HG03139 (cell line): Measurements from ENCODE around the gene SUPT4H1.
"Not testable (repeated sequence)": the region's sequence is repeated elsewhere in the genome, so short reads cannot be mapped to it uniquely, and the experiment has no call there.

Source experiments
- ATAC-seq: cut with Tn5 transposase; IDR thresholded peaks from one replicate; pipeline ENCODE4 v1.9.1; 2021; ENCODE audit not compliant: unreplicated experiment

The SUPT4H1 gene

DNA sequence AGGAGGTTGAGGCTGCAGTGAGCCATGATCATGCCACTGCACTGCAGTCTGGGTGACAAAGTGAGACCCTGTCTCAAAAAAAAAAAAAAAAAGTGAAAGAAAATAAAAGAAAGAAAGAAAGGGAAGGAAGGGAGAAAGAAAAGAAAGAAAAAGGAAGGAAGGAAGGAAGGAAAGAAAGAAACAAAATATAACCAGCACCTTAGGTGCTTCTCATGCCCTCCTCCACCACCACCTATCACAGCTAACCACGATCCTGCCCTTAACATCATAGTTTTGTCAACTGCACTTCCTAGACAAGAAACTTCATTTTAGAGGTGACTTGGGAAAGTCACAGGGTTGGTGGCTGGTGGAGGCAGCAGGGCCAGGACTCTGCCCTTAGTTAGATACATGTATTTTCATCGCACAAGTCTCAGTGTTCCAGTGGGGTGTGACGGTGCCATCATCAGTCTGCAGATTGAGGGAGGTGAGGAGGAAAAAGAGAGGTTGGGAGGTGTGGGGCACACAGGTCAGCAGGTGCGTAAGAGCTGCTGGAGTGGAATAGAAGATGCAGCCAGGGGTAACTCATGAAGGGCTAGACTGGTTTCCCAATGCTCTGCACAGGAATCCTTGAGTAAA, 10.0 kb downstream of the SUPT4H1 start:
- ATAC-seq = no peak

- not testable (repeated sequence) for ATAC-seq
Observed at GRCh38 chr17:58341136-58341860, 10.7 kb downstream of the SUPT4H1 start.

DNA sequence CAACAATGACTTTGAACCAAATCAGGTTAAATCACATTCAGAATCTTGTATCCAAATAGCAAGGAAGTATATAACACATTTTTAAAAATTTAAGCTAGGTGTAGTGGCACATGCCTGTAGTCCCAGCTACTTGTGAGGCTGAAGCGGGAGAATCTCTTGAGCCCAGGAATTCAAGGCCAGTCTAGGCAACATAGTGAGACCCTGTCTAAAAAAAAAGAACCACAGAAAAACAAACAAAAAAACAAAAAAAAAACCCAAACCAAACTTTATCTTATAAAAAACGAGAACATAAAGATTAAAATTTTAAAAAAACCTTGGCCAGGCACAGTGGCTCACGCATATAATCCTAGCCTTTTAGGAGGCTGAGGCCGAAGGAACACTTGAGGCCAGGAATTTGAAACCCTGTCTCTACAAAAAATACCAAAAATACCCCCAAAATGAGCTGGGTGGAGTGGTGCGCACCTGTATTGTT, 11.6 kb downstream of the SUPT4H1 start:
- no peak for ATAC-seq

DNA sequence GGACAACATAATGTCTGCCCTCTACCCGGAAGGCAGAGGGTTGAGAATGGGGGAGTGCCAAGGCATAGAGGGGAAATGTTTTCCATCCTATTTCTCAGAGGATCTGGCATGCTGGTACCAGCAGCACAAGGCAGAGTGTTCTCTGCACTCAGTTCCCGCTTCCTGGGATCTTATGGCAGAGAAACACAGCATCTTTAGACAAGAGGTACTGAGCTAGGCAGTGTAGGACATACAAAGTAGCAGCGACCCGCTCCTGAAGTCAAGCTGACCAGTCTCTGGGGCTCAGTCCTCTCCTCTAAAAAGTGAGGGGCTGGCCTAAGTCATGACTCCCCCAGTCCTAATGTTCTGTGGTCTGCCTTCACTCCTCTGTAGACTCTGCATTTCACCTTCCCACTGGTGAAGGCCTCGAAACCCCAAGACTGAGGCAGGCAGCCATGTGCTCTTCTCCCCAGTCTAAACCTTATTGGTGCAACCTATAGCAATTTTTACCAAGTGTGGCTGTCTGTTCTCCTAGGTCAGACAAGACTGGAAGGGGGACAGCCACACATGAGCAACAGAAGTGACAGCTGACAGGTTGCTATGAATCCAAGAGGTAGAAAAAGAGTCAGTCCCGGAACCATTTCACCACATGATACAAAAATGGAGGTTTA, 12.1 kb downstream of the SUPT4H1 start:
- no peak for ATAC-seq

- ATAC-seq = peak; percentile 26
Observed at GRCh38 chr17:58338841-58339754, 12.9 kb downstream of the SUPT4H1 start.

- ATAC-seq = no peak
Observed at GRCh38 chr17:58338454-58338840, 13.6 kb downstream of the SUPT4H1 start.

GRCh38 chr17:58337600-58338453, 14.2 kb downstream of the SUPT4H1 start:
- ATAC-seq = peak; percentile 40

- no peak for ATAC-seq
Observed at GRCh38 chr17:58337210-58337599, 14.8 kb downstream of the SUPT4H1 start.

GRCh38 chr17:58336456-58337209, 15.4 kb downstream of the SUPT4H1 start:
- no peak for ATAC-seq

DNA sequence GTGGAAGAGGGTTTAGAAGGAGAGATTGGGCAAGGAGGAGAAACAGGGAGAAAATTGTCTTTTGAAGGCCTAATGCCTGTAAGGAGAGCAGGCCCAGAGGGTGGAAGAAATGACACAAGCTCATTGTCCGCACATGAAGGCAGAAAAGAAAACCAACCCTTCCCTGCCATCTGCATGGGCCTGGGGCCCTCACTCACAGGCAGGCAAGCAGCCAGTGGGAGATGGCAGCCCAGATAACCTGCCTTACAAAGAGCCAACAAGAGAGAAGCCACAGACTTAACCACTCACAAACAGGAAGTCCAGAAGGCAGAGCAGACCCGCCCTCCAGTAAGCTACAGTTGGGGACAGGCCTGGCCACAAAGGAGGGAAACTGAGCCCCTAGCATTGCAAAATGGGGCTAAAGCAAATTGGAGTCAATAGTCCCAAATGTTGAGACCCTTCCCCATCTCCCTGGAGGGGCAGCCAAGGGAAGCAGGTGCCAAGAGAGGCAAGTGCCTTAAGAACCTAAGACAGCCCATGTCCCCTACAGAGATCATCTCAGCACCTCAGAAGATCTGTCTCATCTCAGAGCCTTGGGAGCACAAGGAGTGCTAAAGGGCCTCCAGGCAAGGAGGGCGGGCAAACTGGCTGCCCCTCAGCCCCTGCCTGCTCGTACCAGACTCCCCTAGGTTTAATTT, 16.1 kb downstream of the SUPT4H1 start:
- ATAC-seq = no peak

DNA sequence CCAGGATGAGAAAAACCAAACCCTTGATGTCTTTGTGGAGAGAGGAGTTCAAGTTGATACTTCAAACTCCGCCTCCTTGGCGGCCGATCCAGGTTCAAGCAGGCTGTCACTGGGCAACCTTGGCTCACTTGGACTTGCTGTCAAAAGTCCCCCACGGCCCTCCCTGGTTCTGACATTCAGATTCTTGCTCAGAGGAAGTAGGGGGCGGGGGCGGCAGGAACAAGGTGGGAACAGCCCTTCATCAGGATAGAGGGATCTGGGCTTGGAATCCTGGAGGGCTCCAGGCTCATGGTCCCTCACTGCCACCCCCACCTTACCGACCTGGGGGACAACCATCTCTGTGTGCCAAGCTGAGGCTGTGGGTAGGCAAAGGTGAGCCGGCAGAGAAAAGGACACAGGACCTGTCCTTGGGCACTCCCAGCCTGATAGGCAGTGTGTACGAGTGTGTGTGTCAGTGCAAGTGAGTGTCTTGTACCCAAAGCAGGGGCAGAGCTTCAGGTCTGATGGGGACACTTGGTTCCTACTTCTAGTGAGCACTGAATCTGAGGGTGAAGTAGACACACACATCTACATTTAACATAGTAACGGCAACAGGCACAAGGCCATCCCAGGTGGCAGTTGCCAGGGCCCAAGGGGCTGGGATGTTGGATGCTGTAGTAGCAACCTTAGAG, 16.8 kb downstream of the SUPT4H1 start:
- no peak for ATAC-seq

DNA sequence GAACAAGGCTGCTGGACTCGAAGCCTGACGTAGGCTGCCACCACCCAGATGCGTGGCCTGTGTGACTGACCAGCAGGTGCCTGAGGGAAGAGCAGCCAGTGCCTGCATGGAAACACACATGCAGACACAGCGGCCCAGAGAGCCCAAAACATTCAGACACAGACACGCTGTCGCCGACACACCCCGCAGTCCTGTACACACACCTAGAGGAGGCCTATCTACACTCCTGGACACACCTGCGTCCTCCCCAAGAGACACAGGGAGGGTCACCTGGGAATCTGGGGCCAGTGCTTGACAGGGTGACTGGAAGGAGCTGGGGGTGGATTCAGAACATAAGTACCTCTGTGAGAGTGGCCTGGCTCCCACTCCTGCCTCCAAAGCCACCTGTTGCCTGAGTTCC, 17.3 kb downstream of the SUPT4H1 start:
- ATAC-seq = no peak

DNA sequence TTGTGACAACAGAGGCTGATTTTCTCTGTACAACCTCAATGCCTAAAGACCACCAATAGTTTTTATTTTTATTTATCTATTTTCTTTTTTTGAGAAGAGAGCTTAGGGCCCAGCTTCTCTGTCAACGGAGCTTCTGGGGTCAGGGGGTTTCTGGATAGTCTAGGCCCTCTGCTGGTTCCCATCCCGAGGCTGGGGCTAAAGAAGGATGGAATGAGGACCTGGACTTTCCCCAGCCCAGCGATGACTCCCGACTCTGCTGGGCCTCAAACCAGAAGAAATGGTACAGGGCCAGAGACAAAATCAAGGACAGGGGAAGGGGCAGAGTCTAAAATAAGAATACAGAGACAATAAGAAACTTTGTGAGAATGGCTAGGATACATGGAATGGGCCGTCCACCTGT, 17.7 kb downstream of the SUPT4H1 start:
- ATAC-seq = no peak

- no peak for ATAC-seq
Observed at GRCh38 chr17:58333736-58334207, 18.2 kb downstream of the SUPT4H1 start.

- ATAC-seq = no peak
Observed at GRCh38 chr17:58332778-58333735, 18.9 kb downstream of the SUPT4H1 start.

DNA sequence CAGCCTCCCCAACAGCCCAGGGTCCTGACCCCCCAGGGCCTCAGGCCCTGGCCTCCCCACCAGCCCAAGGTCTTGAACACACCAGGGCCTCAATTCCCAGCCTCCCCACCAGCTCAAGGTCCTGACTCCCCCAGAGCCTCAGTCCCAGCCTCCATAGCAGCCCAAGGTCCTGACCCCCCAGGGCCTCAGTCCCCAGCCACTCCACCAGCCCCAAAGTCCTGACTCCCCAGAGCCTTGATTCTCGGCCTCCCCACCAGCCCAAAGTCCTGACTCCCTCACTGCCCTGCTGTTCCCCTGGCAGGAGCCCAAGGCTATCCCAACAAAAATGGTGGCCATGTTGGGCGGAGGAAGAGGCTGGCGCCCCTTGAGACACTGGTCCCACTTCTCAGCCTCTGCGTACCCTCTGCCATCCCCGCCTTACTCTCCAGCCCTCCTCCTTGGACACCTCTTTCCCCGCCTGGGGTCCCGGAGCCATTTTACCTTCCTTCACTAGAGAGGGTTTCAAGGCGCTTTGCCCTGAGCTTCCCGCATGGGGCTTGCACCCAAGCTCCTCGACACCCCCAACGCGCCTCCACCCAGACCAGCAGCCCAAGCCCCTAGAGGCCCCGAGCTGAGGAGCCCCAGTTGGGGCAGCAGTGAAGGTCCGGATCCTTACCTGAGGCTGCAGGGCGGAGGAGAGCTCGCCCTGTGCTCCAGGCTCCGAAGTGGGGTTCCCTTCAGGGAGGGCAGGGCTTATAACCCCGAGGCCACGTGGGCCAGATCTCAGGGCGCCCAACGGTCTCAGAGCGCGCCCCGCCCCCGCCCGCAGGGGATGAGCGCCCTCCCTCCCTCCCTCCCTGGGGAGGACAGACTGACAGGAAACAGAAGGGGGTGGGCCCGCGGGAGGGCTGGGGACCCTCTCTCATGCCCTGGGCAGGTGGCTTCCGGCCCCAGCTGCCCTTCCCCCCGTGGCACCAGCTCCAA, 19.9 kb downstream of the SUPT4H1 start:
- ATAC-seq = no peak
